Urothelium cell line (cell line): Measurements from ENCODE around the gene NHERF2.

ENCODE experiments used
- DNase-seq: peaks from one replicate; pipeline ENCODE4 v3.0.0; 2011; ENCODE audit warnings: low spot score, mixed read lengths
- FAIRE-seq: peaks from 2 replicates; lab custom pipeline; 2011; peaks lifted over from hg19 to GRCh38; lab: Jason Lieb, UNC

NHERF2 gene

DNA sequence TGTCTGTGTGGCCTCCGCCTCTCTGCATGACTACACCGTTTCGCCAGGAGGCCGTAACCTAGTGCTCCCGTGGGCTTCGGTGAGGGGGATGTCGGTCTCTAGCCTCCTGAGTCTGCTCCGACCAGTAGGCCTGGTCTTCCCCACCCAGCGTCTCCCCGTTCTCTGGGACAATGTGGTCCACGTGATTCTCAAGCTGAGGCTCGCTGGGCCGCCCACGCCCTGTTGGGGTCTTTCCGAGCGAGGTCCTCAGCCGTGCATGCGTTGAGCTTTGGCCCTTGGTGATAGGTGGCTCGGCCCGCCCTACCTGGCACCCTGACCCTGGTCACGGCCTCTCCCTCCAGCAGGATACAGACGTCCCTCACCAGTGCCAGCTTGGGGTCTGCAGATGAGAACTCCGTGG, 52.0 kb downstream of the NHERF2 start:
- no peak for DNase-seq
- FAIRE-seq, result no peak

DNA sequence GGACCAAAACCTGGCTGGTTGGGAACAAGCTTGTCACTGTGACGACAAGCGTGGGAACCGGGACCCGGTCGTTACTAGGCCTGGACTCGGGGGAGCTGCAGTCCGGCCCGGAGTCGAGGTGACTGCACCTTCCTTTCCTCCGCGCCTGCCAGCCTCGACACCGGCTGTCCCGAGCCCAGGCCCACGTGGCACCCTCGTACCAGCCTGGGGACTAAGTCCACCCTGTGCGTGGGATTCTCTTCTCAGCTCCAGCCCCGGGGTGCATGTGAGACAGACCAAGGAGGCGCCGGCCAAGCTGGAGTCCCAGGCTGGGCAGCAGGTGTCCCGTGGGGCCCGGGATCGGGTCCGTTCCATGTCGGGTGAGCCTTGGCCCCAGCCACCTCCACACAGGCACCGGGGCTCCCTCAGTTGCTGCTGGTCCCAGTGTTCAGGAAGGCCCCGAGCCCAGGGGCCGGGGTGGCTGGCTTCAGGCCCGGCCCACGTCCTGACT, 52.7 kb downstream of the NHERF2 start:
- no peak for FAIRE-seq
- no peak for DNase-seq

GRCh38 chr16:2079991-2080390, 53.3 kb downstream of the NHERF2 start:
- FAIRE-seq, result no peak
- no peak for DNase-seq

- no peak for FAIRE-seq
- no peak for DNase-seq
Observed at GRCh38 chr16:2081201-2082084, 54.7 kb downstream of the NHERF2 start.

GRCh38 chr16:2082171-2082982, 55.7 kb downstream of the NHERF2 start:
- FAIRE-seq (no peak), DNase-seq (no peak)

DNA sequence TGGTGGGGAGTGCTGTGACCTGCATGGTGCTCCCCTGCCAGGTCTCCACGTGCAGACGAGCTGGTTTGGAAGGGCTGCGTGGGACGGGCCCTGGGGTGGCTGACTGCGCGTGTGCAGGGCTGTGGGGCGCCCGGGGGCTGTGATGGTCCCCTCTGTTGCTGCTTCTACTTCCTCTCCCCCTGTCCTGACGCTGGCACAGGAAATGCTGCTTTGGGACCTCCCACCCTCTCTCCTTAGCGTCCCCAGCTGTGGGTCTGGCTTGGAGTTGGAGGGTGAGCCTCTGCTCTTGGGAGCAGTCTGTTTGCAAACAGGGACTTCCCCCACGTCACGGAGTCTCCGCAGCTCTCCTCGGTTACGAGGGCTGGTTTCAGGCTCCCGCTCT, 56.3 kb downstream of the NHERF2 start:
- DNase-seq, result no peak
- no peak for FAIRE-seq

- no peak for DNase-seq
- no peak for FAIRE-seq
Observed at GRCh38 chr16:2083409-2083808, 56.7 kb downstream of the NHERF2 start.

- FAIRE-seq, result no peak
- DNase-seq, result no peak
Observed at GRCh38 chr16:2083876-2084780, 57.4 kb downstream of the NHERF2 start.

DNA sequence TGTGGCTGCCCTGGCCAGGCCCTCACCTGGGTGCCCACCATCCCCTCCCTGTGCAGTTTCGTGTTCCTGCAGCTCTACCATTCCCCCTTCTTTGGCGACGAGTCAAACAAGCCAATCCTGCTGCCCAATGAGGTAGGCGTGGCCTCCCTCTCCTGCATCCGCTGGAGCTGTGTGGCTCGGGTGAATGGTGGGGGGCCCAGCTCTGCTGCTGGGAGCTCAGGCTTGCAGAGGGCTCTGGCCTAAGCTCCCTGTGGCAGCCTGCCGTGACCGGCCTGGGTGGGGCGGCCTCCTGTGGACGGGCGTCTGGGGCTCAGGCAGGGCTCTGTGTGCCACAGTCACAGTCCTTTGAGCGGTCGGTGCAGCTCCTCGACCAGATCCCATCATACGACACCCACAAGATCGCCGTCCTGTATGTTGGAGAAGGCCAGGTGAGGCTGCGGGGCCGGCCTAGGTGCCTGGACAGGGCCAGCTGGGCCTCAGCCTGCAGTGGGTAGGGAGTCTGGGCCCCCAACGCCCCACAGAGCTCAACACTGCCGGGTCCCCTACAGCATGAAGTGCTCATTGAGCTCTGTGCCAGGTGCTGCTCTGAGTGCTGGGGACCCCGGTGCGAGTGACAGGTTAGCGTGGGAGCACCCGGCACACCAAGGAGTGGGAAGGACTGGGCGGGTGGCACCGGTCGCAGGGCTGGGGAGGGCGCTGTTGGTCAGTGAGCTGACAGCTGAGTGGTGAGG, 58.4 kb downstream of the NHERF2 start:
- DNase-seq (no peak), FAIRE-seq (no peak)

DNA sequence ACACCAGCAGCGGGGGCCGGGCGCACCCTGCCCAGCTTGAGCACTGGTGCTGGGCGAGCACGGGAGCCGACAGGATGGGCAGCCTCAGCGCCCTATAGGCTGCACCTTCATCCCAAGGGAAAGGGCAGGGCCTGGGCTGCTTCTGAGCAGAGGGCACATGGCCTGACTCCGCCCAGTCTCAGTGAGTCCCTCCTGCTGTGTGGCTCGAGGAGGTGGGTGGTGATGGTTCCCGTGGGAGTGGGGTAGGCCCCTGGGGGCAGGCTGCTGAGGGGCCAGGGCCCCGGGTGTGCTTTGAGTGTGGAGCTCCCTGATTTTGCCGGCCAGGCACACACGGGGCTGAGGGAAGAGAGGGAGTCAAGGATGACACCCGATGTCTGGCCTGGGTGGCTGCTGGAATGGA, 59.0 kb downstream of the NHERF2 start:
- FAIRE-seq, result no peak
- no peak for DNase-seq

DNA sequence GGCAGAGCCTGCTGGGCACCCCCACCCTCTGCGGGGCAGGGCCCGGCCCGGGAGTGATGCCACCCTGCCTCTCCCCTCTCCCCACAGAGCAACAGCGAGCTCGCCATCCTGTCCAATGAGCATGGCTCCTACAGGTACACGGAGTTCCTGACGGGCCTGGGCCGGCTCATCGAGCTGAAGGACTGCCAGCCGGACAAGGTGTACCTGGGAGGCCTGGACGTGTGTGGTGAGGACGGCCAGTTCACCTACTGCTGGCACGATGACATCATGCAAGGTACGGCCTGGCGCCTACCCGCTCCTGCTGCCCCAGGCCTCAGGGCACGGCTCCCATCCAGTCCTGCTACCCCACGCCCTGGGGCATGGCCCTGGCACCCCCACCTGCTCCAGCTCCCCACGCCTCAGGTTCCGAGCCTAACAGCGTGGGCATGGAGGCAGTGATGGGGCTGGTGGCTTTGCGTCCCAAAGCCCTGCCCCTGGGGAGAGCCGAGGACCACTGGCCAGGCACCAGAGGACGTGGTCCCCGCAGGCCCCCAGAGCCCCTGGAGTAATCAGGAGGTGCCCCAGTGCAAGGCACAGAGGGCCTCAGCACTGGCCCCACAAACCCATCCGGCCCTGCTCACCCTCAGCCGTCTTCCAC, 59.5 kb downstream of the NHERF2 start:
- DNase-seq (no peak), FAIRE-seq (no peak)

GRCh38 chr16:2086812-2087747, 60.4 kb downstream of the NHERF2 start:
- no peak for FAIRE-seq
- no peak for DNase-seq

GRCh38 chr16:2087748-2088631, 61.3 kb downstream of the NHERF2 start:
- FAIRE-seq (peak; percentile 66), DNase-seq (no peak)
